OCI-LY3 (cell line): ENCODE measurements around the gene LRRN2.

Experiments
- EZH2phosphoT487 ChIP-seq: fragments of 200-600 bp; shearing (Covaris generic); IDR thresholded peaks from 2 replicates; pipeline ENCODE4 v1.6.1; 2018; ENCODE audit warnings: antibody characterized with exemption, mixed run types, low read depth
- TF ChIP-seq, protein P1 (sequence below): fragments of 200-600, 300-600 bp; sonication (generic); IDR thresholded peaks from 2 replicates; pipeline ENCODE4 v1.5.1; 2014; ENCODE audit warnings: antibody characterized with exemption, low read length, low read depth

DNA sequence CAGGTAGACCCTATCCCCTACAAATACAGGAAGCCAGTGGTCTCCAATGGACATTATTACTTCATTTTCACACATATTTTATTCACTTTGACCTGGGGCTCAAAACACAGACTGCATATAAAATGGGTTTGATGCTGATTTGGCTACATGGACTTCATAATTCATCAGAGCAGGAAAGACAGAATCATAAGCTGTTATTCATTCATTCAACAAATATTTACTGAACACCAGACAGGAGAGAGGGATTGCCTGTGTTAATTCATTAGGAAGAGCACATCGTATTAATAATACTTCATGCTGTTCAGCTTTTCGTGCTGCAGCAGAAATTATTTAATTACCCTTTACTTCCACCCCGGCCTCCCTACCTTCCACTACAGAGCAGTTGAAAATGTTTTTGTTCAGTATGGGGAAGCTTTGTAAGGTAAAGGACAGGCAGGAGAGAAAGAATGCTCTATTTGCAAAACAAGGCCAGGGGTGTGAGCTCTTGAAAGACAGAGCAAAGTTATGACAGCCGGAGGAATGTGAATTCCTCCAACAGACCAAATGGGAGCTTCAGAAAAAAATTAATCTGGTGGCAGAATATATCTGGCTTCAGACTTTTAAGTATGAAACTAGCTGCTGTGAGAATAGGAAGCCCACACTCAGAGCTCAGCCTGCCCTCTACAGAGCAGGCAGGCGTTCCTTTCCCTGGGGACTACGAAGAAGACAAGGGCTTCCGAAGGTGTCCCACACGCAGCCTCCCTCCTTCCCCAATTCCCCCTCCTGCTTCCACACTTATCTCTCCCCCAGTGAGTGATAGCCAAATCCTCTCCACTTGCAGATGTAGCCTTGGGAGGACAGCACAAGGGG is 111.3 kb downstream of the LRRN2 start:
- TF ChIP-seq, protein P1, sequence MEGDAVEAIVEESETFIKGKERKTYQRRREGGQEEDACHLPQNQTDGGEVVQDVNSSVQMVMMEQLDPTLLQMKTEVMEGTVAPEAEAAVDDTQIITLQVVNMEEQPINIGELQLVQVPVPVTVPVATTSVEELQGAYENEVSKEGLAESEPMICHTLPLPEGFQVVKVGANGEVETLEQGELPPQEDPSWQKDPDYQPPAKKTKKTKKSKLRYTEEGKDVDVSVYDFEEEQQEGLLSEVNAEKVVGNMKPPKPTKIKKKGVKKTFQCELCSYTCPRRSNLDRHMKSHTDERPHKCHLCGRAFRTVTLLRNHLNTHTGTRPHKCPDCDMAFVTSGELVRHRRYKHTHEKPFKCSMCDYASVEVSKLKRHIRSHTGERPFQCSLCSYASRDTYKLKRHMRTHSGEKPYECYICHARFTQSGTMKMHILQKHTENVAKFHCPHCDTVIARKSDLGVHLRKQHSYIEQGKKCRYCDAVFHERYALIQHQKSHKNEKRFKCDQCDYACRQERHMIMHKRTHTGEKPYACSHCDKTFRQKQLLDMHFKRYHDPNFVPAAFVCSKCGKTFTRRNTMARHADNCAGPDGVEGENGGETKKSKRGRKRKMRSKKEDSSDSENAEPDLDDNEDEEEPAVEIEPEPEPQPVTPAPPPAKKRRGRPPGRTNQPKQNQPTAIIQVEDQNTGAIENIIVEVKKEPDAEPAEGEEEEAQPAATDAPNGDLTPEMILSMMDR = no peak
- TF ChIP-seq EZH2phosphoT487 = no peak
